Ovary (tissue), 3 donors: ENCODE data around the gene MYBPH.

Source experiments
- EP300 ChIP-seq: sonication (generic); formaldehyde crosslinking; IDR thresholded peaks from one replicate; pipeline ENCODE4 v1.6.1; 2017; ENCODE audit warnings: antibody characterized with exemption
- POLR2A ChIP-seq: fragments of 450-650 bp; IDR thresholded peaks from one replicate; pipeline ENCODE4 v1.6.1; 2017; ENCODE audit warnings: antibody characterized with exemption, mild to moderate bottlenecking, moderate library complexity
- TF ChIP-seq, protein P1 (sequence below), 3 donors: fragments of 450-650 bp in 2 of 3; fragments of 200-600 bp in 1 of 3; IDR thresholded peaks; one replicate each; pipeline versions ENCODE4 v1.5.1 to v1.8.0; 2016 to 2022; ENCODE audit warnings: antibody characterized with exemption in 3 of 3, mild to moderate bottlenecking in 1 of 3
- donor health status: DM: no; HTN: no; CAD: no.

DNA sequence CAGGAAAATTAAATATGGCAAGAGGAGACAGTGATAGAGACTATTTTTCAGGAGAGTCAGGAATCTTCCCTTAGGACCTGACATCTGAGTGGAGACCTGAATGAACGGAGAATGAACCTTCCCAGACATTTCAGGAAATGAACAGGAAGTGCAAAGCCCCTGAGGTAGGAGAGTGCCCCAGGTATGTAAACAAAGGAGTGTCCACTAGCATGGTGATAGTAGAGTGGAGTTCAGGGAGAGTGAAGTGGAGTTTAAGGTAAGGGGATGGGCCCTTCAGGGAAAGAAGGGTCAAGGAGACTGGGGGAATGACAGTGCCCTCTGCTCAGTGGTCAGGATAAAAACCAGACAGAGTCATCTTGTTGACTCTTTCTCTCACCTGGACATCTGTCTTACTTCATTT, 19.3 kb downstream of the MYBPH start:
- TF ChIP-seq, protein P1, sequence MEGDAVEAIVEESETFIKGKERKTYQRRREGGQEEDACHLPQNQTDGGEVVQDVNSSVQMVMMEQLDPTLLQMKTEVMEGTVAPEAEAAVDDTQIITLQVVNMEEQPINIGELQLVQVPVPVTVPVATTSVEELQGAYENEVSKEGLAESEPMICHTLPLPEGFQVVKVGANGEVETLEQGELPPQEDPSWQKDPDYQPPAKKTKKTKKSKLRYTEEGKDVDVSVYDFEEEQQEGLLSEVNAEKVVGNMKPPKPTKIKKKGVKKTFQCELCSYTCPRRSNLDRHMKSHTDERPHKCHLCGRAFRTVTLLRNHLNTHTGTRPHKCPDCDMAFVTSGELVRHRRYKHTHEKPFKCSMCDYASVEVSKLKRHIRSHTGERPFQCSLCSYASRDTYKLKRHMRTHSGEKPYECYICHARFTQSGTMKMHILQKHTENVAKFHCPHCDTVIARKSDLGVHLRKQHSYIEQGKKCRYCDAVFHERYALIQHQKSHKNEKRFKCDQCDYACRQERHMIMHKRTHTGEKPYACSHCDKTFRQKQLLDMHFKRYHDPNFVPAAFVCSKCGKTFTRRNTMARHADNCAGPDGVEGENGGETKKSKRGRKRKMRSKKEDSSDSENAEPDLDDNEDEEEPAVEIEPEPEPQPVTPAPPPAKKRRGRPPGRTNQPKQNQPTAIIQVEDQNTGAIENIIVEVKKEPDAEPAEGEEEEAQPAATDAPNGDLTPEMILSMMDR (IDR thresholded peaks at IDR 0.05), result no peak
- TF ChIP-seq POLR2A (no peak), EP300 (no peak)
